KMS-11 (cell line): ENCODE results near the gene PRPF8.

ENCODE experiments used
- H2AFZ ChIP-seq: fragments of 200-600 bp; sonication (generic); 2 replicates; pipeline ENCODE4 v1.6.1; 2016; ENCODE audit warnings: antibody characterized with exemption, mixed run types, low read depth
- H3K27ac ChIP-seq: fragments of 200-600 bp; sonication (generic); 2 replicates; pipeline ENCODE4 v1.6.1; 2016; ENCODE audit warnings: mild to moderate bottlenecking, mixed run types
- H3K27me3 ChIP-seq: fragments of 200-600 bp; sonication (generic); 2 replicates; pipeline ENCODE4 v1.6.1; 2017; ENCODE audit warnings: mild to moderate bottlenecking, low read depth, mixed run types, moderate library complexity; ENCODE audit not compliant: insufficient read depth
- H3K36me3 ChIP-seq: fragments of 200-600 bp; sonication (generic); 2 replicates; pipeline ENCODE4 v1.6.1; 2017; ENCODE audit warnings: mild to moderate bottlenecking, mixed run types; ENCODE audit not compliant: insufficient read depth
- H3K4me1 ChIP-seq: fragments of 200-600 bp; sonication (generic); 2 replicates; pipeline ENCODE4 v1.6.1; 2016; ENCODE audit warnings: mild to moderate bottlenecking, low read depth, mixed run types; ENCODE audit not compliant: poor library complexity, severe bottlenecking
- H3K4me2 ChIP-seq: fragments of 200-600 bp; sonication (generic); 2 replicates; pipeline ENCODE4 v1.7.0; 2016; ENCODE audit warnings: mild to moderate bottlenecking, mixed run types
- H3K4me3 ChIP-seq: fragments of 200-600 bp; sonication (generic); IDR thresholded peaks from 2 replicates; pipeline ENCODE4 v1.6.1; 2017; ENCODE audit warnings: low read depth, low read length, mixed read lengths; ENCODE audit not compliant: insufficient read depth
- H3K79me2 ChIP-seq: fragments of 200-600 bp; sonication (generic); 2 replicates; pipeline ENCODE4 v1.6.1; 2016; ENCODE audit warnings: low read depth, mixed run types; ENCODE audit not compliant: insufficient read depth
- H3K9ac ChIP-seq: fragments of 200-600 bp; sonication (generic); 2 replicates; pipeline ENCODE4 v1.6.1; 2016; ENCODE audit warnings: mild to moderate bottlenecking, mixed run types
- H4K20me1 ChIP-seq: fragments of 200-600 bp; sonication (generic); 2 replicates; pipeline ENCODE4 v1.6.1; 2016; ENCODE audit warnings: mild to moderate bottlenecking, mixed run types; ENCODE audit not compliant: insufficient read depth
- CTCF ChIP-seq: fragments of 200-600 bp; sonication (generic); conservative IDR thresholded peaks from 2 replicates; pipeline ENCODE4 v1.6.1; 2017; ENCODE audit warnings: low read depth, mild to moderate bottlenecking, antibody characterized with exemption, low read length, moderate library complexity, mixed read lengths

Gene PRPF8

GRCh38 chr17:1634841-1635650, 49.6 kb downstream of the PRPF8 start:
- Histone ChIP-seq H3K27me3 (no peaks in the 10 kb centered on the region), H3K4me3 (no peak overlapping the region), H2AFZ (no peak overlapping the region), H3K27ac (no peak overlapping the region), H3K79me2 (no peaks in the 10 kb centered on the region), H3K9ac (no peak overlapping the region), H4K20me1 (no peaks in the 10 kb centered on the region), H3K4me1 (peaks cover 13% of the 10 kb centered on the region), H3K4me2 (no peak overlapping the region), H3K36me3 (no peaks in the 10 kb centered on the region)
- no peak for TF ChIP-seq CTCF

- no peaks in the 10 kb centered on the region for H3K79me2 ChIP-seq
- H3K27me3 ChIP-seq = no peaks in the 10 kb centered on the region
- H3K4me2 ChIP-seq = no peak overlapping the region
- H3K9ac ChIP-seq = no peak overlapping the region
- H3K4me1 ChIP-seq = peaks cover 13% of the 10 kb centered on the region
- H3K4me3 ChIP-seq = no peak overlapping the region
- H2AFZ ChIP-seq = no peak overlapping the region
- no peaks in the 10 kb centered on the region for H4K20me1 ChIP-seq
- no peak overlapping the region for H3K27ac ChIP-seq
- no peak for TF ChIP-seq CTCF
- H3K36me3 ChIP-seq = no peaks in the 10 kb centered on the region
These were observed 54.0 kb downstream of the PRPF8 start for GRCh38 chr17:1630662-1631061.

GRCh38 chr17:1629504-1630310, 55.0 kb downstream of the PRPF8 start:
- Histone ChIP-seq H3K27me3 (no peaks in the 10 kb centered on the region), H4K20me1 (no peaks in the 10 kb centered on the region), H3K36me3 (no peaks in the 10 kb centered on the region), H3K27ac (peak overlapping the region; percentile 82), H3K9ac (peak overlapping the region; percentile 85), H3K79me2 (no peaks in the 10 kb centered on the region), H3K4me1 (peaks cover 13% of the 10 kb centered on the region), H3K4me3 (no peak overlapping the region), H3K4me2 (peak overlapping the region; percentile 80), H2AFZ (peak overlapping the region; percentile 75)
- TF ChIP-seq CTCF = peak; percentile 64

GRCh38 chr17:1628856-1629503, 55.7 kb downstream of the PRPF8 start:
- peak overlapping the region; percentile 82 for H3K27ac ChIP-seq
- peak overlapping the region; percentile 75 for H2AFZ ChIP-seq
- no peak for TF ChIP-seq CTCF
- H4K20me1 ChIP-seq = no peaks in the 10 kb centered on the region
- peaks cover 13% of the 10 kb centered on the region for H3K4me1 ChIP-seq
- H3K4me2 ChIP-seq = peak overlapping the region; percentile 80
- no peaks in the 10 kb centered on the region for H3K79me2 ChIP-seq
- no peaks in the 10 kb centered on the region for H3K27me3 ChIP-seq
- H3K36me3 ChIP-seq = no peaks in the 10 kb centered on the region
- H3K9ac ChIP-seq = peak overlapping the region; percentile 85
- no peak overlapping the region for H3K4me3 ChIP-seq
